ENCODE measurements around the gene CCDC83.

CCDC83 gene

DNA sequence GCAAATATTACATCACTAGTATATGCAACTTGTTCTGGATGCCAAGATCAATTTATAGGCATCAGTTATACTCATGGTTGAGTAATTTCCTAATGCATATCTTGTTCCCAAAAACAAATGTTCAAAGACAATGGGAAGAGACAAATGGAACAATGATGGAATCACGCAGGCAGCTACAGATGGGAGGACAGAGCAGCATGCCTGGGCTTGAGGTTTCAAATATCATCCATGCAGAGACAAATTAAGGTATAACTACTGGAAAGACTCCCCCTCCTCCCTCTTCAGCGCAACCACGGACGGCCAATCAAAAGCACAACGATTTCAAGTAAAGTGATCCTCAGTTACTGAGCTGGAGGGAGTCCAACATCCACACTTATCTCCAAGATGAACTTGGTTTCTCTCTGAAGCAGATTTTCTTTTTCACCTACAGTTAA lies 106.8 kb downstream of the CCDC83 start:
- TF ChIP-seq, protein P1, sequence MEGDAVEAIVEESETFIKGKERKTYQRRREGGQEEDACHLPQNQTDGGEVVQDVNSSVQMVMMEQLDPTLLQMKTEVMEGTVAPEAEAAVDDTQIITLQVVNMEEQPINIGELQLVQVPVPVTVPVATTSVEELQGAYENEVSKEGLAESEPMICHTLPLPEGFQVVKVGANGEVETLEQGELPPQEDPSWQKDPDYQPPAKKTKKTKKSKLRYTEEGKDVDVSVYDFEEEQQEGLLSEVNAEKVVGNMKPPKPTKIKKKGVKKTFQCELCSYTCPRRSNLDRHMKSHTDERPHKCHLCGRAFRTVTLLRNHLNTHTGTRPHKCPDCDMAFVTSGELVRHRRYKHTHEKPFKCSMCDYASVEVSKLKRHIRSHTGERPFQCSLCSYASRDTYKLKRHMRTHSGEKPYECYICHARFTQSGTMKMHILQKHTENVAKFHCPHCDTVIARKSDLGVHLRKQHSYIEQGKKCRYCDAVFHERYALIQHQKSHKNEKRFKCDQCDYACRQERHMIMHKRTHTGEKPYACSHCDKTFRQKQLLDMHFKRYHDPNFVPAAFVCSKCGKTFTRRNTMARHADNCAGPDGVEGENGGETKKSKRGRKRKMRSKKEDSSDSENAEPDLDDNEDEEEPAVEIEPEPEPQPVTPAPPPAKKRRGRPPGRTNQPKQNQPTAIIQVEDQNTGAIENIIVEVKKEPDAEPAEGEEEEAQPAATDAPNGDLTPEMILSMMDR (IDR thresholded peaks at IDR 0.05; ENCODE audit: insufficient read depth, low read length, missing control alignments): no peak
- ChIA-PET CTCF (interaction anchor here (0.7 to 1.0 kb wide), 2 partner anchors 12 to 107 kb away, joined by 3 to 4 read pairs; partner anchors contain the start of gene CCDC83), POLR2A (no interaction called here)
- no peak for DNase-seq (ENCODE audit: low read depth, low spot score)
- no peak overlapping the region for H3K4me3 ChIP-seq (ENCODE audit: low read depth, low read length)

DNA sequence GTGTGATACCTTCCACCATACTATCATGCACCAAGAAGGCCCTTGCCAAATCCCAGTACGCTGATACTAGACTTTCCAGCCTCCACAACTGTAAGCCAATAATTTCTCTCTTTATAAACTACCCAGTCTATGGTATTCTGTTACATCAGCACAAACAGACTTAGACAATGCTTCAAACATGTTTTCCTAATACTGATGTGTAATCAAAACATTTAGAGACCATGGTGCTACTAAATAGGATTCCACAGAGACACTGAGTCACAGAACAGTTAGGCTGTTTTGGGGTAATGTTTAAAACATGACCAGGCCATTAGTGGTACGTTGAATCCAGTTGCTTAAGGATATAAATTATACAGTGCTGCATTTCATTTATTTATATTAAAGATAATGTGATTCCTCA lies 110.0 kb downstream of the CCDC83 start:
- no peak for DNase-seq (ENCODE audit: low read depth, low spot score)
- ChIA-PET POLR2A (no interaction called here), CTCF (no interaction called here)
- H3K4me3 ChIP-seq (ENCODE audit: low read depth, low read length): no peak overlapping the region
- TF ChIP-seq, protein P1 (IDR thresholded peaks at IDR 0.05; ENCODE audit: insufficient read depth, low read length, missing control alignments): no peak

GRCh38 chr11:85967457-85967856 lies 112.3 kb downstream of the CCDC83 start:
- no peak for DNase-seq (ENCODE audit: low read depth, low spot score)
- ChIA-PET POLR2A (no interaction called here), CTCF (interaction anchor here (1.3 kb wide), 1 partner anchor 112 kb away, joined by 6 read pairs; the partner anchor contains the start of gene CCDC83)
- no peak overlapping the region for H3K4me3 ChIP-seq (ENCODE audit: low read depth, low read length)
- TF ChIP-seq, protein P1 (IDR thresholded peaks at IDR 0.05; ENCODE audit: insufficient read depth, low read length, missing control alignments): no peak

Data from AG04449 (cell line).